ENCODE results near the gene FAM222A.

FAM222A gene

DNA sequence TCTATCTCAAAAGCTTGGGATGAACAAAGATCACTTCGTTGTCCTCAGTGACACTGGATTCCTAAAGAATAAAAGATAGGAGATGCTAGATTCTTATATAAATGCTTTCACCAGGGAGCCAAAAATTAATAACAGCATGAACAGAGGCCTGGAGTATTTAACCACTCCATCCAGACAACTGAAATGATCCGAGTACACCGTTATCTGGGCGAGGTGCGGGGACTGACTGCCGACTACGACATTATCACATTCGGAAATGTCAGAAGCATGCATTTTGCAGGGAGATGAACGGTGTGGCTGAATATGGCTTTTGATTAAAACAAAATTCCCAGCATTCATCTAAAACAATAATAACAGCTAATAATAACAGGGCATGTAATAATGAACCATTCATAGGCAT lies 63.0 kb downstream of the FAM222A start:
- no peak for DNase-seq (ENCODE audit: low spot score)
- TF ChIP-seq CTCF (IDR thresholded peaks at IDR 0.05; ENCODE audit: extremely low read depth, missing control alignments): no peak

DNA sequence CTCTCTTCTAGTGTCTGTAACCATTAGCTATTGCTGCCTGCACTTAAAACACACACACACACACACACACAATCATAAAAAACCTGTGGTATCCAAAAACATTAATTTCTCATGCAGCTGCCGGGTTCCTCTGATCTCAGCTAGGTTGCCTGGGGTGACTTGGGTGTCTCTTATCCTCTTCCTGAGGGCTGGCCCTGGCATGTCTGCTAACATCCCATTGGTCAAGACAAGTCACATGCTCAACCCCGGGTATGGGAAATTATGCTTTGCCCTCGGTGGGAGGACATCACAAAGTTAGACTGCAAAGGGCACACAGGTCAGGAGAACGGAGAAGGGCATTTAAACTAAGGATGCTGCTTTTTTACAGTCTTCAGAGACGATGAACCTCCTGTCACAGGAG lies 63.9 kb downstream of the FAM222A start:
- DNase-seq (ENCODE audit: low spot score): peak; percentile 75
- no peak for TF ChIP-seq CTCF (IDR thresholded peaks at IDR 0.05; ENCODE audit: extremely low read depth, missing control alignments)

- no peak for TF ChIP-seq CTCF (IDR thresholded peaks at IDR 0.05; ENCODE audit: extremely low read depth, missing control alignments)
- DNase-seq (ENCODE audit: low spot score): no peak
Measured at GRCh38 chr12:109778684-109779083, 65.1 kb downstream of the FAM222A start.

- no peak for TF ChIP-seq CTCF (IDR thresholded peaks at IDR 0.05; ENCODE audit: extremely low read depth, missing control alignments)
- no peak for DNase-seq (ENCODE audit: low spot score)
Measured at GRCh38 chr12:109779382-109779781, 65.8 kb downstream of the FAM222A start.

DNA sequence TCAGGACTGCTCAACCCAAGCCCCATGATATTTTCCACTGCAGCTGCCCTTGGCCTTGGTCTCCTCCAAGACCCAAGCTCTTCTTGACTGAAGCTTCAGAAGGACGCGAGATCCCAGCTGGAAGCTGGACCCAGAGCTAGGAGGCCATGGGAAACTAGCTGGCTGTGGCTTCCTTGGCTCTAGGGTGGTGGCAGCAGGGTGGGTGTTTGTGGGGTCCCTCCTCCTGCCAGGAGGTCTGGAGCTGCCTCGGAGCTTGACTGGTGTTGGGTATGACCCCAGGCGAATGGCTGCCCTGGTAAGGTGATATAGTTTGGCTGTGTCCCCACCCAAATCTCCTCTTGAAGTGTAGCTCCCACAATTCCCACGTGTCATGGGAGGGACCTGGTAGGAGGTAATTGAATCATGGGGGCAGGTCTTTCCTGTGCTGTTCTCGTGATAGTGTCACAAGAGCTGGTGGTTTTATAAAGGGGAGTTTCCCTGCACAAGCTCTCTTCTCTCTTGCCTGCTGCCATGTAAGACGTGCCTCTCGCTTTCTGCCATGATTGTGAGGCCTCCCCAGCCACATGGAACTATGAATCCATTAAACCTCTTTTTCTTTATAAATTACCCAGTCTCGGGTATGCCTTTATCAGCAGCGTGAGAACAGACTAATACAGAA lies 68.2 kb downstream of the FAM222A start:
- DNase-seq (ENCODE audit: low spot score): no peak
- no peak for TF ChIP-seq CTCF (IDR thresholded peaks at IDR 0.05; ENCODE audit: extremely low read depth, missing control alignments)

GRCh38 chr12:109782326-109782703 lies 68.7 kb downstream of the FAM222A start:
- TF ChIP-seq CTCF (IDR thresholded peaks at IDR 0.05; ENCODE audit: extremely low read depth, missing control alignments): no peak
- DNase-seq (ENCODE audit: low spot score): no peak

GRCh38 chr12:109783135-109783964 lies 69.7 kb downstream of the FAM222A start:
- no peak for TF ChIP-seq CTCF (IDR thresholded peaks at IDR 0.05; ENCODE audit: extremely low read depth, missing control alignments)
- DNase-seq (ENCODE audit: low spot score): no peak

Measured in GM20000 (cell line).